ENCODE data around the gene PXDC1. TPM values are rescaled to one million over a fixed set of nuclear protein-coding genes. Genes with fewer than 3 reads are reported as not detected.
"Not testable (repeated sequence)": the region's sequence is repeated elsewhere in the genome, so short reads cannot be mapped to it uniquely, and the experiment has no call there.

PXDC1 gene
- total RNA-seq, 1 donor from 2014 or later, result 0.18 TPM

DNA sequence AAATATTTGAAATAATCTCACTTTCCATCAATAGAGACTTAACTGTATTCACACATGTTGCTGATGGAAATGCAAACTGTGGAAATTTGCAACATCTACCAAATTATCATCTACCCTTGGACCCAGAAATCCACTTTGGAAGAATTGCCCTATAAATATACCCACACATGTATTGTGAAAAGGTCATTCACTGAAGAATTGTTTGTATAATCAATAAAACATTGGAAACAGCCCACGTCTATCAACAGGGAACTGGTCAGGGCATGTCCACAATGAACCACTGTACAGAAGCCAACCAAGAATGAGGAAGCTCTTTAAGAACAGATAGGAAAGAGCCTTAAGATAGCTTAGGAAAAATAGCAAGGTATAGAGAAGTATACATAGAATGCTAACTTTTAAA lies 36.2 kb downstream of the PXDC1 start:
- intact Hi-C loops (cut with micrococcal nuclease), result no loop called here

GRCh38 chr6:3714768-3715167 lies 36.7 kb downstream of the PXDC1 start:
- intact Hi-C loops (cut with micrococcal nuclease), result no loop called here

DNA sequence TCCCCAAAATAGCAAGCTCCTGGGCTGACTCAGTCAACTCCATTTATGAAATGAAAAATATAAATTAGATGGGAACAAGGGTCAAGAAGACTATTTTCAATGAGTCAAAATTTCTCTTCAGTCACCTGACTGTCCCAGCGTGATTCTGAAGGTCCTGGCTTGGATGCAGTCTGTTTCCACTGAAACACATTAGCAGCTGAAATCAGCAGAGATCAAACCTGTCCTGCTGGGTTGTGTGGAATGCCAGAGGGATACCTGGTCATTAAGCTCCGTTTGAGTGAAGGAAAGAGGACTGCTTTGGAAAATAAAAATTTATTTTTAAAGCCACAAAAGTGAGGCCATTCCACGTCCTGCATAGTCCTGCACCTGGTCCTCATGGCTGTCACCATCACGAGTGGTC lies 37.4 kb downstream of the PXDC1 start:
- intact Hi-C loops (cut with micrococcal nuclease), result no loop called here

DNA sequence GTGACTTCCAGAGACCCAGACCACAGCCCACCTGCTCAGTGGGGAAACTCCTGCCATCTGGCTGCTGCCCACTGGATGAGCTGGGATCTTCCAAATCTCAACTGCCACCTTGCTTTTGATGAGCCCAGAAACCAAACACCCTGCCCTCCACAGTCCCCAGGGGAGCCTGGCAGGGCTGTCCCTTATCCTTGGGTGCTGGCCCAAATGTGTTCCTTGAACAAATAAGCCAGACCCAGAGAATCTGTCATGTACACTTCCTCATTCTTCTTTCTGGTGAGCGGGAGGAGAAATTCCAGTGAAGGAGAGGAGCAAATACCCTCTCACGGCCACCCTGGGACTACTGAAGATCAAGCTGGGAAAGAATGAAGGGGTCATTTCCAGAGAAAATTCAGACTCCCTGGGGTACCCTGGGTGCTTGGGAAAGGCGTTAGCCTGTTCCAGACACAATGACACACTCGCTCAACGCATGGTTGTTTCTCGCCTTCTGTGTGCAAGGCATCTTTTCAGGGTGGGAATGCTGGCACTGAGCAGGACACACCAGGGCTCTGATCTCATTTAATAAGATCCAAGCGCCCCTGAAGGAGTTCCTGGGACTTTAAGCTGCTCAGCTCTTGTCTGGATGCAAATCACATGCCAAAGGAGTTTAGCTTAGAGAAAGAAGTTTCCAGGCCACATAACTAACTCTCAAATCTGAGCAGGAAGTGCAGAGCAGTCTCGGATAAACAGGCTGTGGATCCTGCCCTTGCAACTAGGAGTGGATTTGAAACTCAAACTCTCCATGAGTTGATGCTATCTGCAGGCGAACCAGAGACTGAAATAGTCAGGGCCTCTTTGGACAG lies 38.5 kb downstream of the PXDC1 start:
- intact Hi-C loops (cut with micrococcal nuclease), result no loop called here

DNA sequence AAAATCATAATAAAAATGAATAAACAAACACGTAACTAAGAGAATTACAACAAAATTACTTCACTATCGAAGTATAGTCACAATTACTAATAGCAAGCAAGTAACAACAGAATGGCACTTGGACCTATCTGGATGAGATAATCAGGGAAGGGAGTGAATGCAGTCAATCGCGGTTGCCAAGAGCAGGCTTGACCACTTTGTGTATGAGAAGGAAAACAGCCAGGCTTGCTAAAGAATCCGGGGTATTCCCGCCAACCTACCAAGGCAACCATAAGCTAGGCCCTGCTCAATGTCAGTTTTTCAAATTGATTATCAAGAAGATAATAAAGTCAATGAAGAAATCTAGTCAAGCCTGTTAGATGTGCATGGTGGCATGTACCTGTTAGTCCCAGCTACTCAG lies 39.7 kb downstream of the PXDC1 start:
- intact Hi-C loops (cut with micrococcal nuclease), result no loop called here

GRCh38 chr6:3710403-3710802 lies 41.1 kb downstream of the PXDC1 start:
- intact Hi-C loops (cut with micrococcal nuclease), result no loop called here

- intact Hi-C loops (cut with micrococcal nuclease), result no loop called here
These were observed 43.0 kb downstream of the PXDC1 start for GRCh38 chr6:3708540-3708939.

GRCh38 chr6:3707751-3708412 lies 43.6 kb downstream of the PXDC1 start:
- intact Hi-C loops (cut with micrococcal nuclease), result no loop called here

DNA sequence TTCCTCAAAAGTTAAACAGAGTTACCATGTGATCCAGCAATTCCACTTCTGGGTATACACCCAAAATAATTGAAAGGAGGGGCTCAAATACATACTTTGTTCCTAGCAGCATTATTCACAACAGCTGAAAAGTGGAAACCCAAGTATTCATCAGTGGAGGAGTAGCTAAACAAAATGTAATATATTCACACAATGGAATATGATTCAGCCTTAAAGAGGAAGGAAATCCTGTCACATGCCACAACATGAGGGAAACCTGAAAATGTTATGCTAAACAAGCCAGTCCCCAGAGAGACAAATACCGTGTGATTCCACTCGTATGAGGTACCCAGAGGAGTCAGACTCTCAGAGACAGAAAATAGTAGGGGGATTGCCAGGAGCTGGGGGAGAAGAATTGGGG lies 44.5 kb downstream of the PXDC1 start:
- intact Hi-C loops (cut with micrococcal nuclease), result no loop called here

- intact Hi-C loops (cut with micrococcal nuclease), result no loop called here
These were observed 45.0 kb downstream of the PXDC1 start for GRCh38 chr6:3706547-3706946.

DNA sequence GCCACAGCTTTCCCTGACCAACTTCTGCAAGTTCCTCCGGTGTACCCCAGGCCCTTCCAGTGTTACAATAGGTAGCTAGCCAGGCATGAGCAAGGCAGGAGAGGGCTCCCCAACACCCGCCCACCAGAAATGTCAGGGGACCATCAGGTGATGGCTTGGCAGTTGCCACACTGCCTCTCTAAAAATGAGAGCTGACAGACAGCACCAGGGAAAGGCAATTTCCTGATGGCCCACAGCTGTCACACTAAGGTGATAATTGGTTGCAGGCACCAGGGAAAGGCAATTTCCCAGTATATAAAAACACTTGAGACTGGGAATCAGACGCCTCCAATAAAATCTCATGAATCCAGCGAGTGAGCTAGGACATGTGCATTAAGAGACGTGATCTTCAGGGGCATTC lies 49.9 kb downstream of the PXDC1 start:
- intact Hi-C loops (cut with micrococcal nuclease), result no loop called here

- intact Hi-C loops (cut with micrococcal nuclease), result no loop called here
These were observed 52.3 kb downstream of the PXDC1 start for GRCh38 chr6:3699231-3699630.

DNA sequence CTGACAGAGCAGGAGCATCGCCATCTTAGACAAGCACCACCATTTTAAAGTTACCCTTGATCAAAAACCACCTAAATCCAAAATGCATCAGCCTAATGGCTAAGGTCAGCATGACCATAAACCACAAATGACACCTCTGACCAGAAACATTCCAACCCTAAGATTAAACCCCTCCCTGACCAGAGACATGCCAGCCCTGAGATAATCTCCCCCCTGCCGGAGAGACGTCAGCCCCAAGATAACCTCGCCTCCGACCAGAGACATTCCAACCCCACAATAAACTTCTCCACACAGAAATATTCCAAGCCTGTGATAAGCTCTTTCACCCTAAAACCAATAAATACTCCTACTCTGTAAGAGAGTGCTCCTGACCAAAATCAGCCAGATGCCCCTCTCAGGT lies 53.5 kb downstream of the PXDC1 start:
- intact Hi-C loops (cut with micrococcal nuclease), result no loop called here

DNA sequence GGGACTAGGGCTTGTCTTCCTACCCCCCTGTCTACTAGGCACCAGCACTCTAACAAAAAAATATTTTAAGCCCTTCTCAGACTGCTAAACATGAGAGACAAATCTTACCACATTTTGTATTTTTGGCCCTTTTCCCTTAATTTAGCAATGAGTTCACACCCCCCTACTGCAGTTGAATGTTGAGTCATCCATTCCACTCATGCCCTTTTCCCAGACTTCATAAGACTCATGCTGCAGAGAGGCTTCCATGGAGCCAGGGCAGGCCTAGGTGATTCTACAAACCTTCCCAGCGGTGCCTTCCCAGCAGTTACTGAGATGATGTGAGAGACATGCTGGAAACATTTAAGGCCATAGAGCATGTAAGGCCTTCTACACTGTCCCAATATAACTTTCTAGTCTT lies 53.9 kb downstream of the PXDC1 start:
- intact Hi-C loops (cut with micrococcal nuclease), result no loop called here

GRCh38 chr6:3696525-3697088 lies 54.9 kb downstream of the PXDC1 start:
- intact Hi-C loops (cut with micrococcal nuclease), result no loop called here

- intact Hi-C loops (cut with micrococcal nuclease), result no loop called here
These were observed 56.3 kb downstream of the PXDC1 start for GRCh38 chr6:3695065-3695817.

DNA sequence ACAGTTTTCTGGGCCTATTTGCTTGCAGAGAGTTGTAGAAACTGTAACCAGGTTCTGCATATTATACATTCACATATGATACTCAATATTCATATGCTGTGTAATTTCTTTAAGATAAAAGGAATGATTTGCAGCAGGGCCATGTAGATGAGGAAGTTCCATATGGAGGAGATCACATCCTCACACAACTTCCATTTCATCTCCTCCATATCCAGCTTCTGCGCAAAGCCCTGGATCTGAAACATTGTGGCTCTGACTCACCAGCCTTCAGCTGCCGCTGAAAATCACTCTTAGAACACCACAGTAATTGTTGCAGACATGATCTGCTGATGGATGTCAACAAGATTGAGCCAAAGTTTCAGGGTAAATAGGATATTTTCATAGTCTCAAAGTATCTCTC lies 57.7 kb downstream of the PXDC1 start:
- intact Hi-C loops (cut with micrococcal nuclease), result no loop called here

DNA sequence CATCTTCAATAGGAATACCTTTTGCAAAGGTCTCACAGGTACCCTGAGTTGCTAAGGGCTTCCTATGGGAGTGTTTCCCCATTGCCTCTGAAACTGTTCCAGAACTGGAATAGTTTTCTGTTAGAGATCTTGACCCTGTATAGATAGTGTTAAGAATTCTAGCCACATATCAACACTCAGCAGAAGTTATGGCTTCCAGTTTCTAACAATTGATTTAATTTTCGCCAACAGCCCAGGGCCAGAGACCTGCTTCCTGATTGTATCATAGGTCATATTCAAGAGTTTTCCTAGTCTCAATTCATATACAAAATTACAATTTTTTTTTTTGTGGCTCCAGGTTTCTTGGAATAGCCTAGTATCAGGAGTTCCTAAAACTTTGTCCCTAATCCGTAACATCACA lies 61.0 kb downstream of the PXDC1 start:
- intact Hi-C loops (cut with micrococcal nuclease), result no loop called here

DNA sequence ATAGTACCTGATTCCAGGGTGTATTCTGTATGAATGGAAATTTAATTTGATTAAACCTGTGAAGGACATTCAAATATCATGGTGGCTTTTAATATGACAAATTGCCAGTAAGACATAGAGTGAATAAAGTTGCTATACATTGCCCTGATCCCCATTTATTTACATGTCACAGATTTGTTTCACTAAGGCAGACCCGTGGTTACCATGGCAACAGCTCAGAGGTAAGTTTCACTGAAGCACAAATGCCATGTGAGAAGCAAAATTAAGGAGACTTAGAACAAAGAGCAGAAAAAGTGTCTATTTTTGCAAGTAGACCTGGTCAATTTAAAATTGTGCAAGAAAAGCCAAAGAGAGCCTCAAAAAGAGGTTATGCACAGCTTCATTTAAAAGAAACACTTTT lies 63.7 kb downstream of the PXDC1 start:
- intact Hi-C loops (cut with micrococcal nuclease), result no loop called here

GRCh38 chr6:3683331-3683730 lies 68.2 kb downstream of the PXDC1 start:
- intact Hi-C loops (cut with micrococcal nuclease), result no loop called here

DNA sequence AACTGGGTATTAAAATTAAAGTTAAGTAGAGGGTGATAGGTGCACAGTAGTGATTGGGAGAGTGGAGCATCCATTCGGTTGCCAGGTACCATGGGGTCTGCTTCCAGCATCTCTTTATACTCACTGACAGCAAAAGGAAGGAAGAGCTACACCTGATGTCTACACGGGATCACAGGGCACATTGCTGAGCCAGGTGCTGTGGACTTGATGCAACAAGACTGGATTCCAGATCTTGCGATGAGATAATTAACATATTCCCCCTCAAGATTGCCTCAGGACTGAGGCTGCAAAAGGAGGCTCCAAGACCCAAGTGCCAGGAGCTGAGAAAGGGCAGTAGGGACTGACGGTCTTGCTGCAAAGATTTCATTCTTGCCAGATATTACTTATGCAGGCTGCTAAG lies 72.6 kb downstream of the PXDC1 start:
- intact Hi-C loops (cut with micrococcal nuclease), result no loop called here

DNA sequence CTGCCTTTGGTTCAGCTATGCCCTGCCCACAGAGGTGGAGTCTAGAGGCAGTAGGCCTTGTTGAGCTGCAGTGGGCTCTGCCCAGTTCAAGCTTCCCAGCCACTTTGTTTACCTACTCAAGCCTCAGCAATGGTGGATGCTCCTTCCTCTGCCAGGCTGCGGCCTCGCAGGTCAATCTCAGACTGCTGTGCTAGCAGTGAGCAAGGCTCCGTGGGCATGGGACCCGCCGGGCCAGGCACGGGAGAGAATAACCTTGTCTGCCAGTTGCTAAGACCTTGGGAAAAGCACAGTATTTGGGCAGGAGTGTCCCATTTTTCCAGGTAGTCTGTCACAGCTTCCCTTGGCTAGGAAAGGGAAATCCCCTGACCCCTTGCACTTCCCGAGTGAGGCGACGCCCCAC lies 73.8 kb downstream of the PXDC1 start:
- intact Hi-C loops (cut with micrococcal nuclease), result not testable (repeated sequence)

All from T-helper 2 cell treated with Interferon-gamma antibody and Interleukin-4, amounts not matched to agents 100 ng/mL and 5 ng/mL, for 36 hours (primary cell).